ENCODE results near the gene FRAS1.
"Not testable (repeated sequence)": the region's sequence is repeated elsewhere in the genome, so short reads cannot be mapped to it uniquely, and the experiment has no call there.

Gene FRAS1

GRCh38 chr4:78217557-78217956 lies 160.4 kb downstream of the FRAS1 start:
- no peak for DNase-seq (ENCODE audit: low spot score)

GRCh38 chr4:78218260-78218659 lies 161.1 kb downstream of the FRAS1 start:
- no peak for DNase-seq (ENCODE audit: low spot score)

- no peak for DNase-seq (ENCODE audit: low spot score)
Observed at GRCh38 chr4:78219825-78220224, 162.7 kb downstream of the FRAS1 start.

- DNase-seq (ENCODE audit: low spot score), result no peak
Observed at GRCh38 chr4:78220283-78220682, 163.2 kb downstream of the FRAS1 start.

GRCh38 chr4:78222575-78223186 lies 165.6 kb downstream of the FRAS1 start:
- no peak for DNase-seq (ENCODE audit: low spot score)

GRCh38 chr4:78225236-78225635 lies 168.1 kb downstream of the FRAS1 start:
- DNase-seq (ENCODE audit: low spot score), result no peak

- DNase-seq (ENCODE audit: low spot score), result no peak
Observed at GRCh38 chr4:78226279-78226678, 169.2 kb downstream of the FRAS1 start.

GRCh38 chr4:78227411-78228057 lies 170.4 kb downstream of the FRAS1 start:
- no peak for DNase-seq (ENCODE audit: low spot score)

GRCh38 chr4:78235800-78236199 lies 178.7 kb downstream of the FRAS1 start:
- DNase-seq (ENCODE audit: low spot score), result peak; percentile 54

- no peak for DNase-seq (ENCODE audit: low spot score)
Observed at GRCh38 chr4:78237360-78237759, 180.2 kb downstream of the FRAS1 start.

- DNase-seq (ENCODE audit: low spot score), result peak; percentile 30
Observed at GRCh38 chr4:78242071-78242470, 184.9 kb downstream of the FRAS1 start.

GRCh38 chr4:78244705-78245485 lies 187.8 kb downstream of the FRAS1 start:
- no peak for DNase-seq (ENCODE audit: low spot score)

- no peak for DNase-seq (ENCODE audit: low spot score)
Observed at GRCh38 chr4:78247536-78248285, 190.6 kb downstream of the FRAS1 start.

GRCh38 chr4:78250500-78250899 lies 193.4 kb downstream of the FRAS1 start:
- DNase-seq (ENCODE audit: low spot score), result no peak

GRCh38 chr4:78252773-78253172 lies 195.7 kb downstream of the FRAS1 start:
- DNase-seq (ENCODE audit: low spot score), result not testable (repeated sequence)

GRCh38 chr4:78254893-78255292 lies 197.8 kb downstream of the FRAS1 start:
- DNase-seq (ENCODE audit: low spot score), result no peak

GRCh38 chr4:78265006-78265405 lies 207.9 kb downstream of the FRAS1 start:
- DNase-seq (ENCODE audit: low spot score), result no peak

- DNase-seq (ENCODE audit: low spot score), result no peak
Observed at GRCh38 chr4:78267790-78268189, 210.7 kb downstream of the FRAS1 start.

- DNase-seq (ENCODE audit: low spot score), result no peak
Observed at GRCh38 chr4:78268597-78268996, 211.5 kb downstream of the FRAS1 start.

- not testable (repeated sequence) for DNase-seq (ENCODE audit: low spot score)
Observed at GRCh38 chr4:78275450-78275849, 218.3 kb downstream of the FRAS1 start.

- DNase-seq (ENCODE audit: low spot score), result no peak
Observed at GRCh38 chr4:78286281-78286680, 229.2 kb downstream of the FRAS1 start.

- no peak for DNase-seq (ENCODE audit: low spot score)
Observed at GRCh38 chr4:78288327-78288726, 231.2 kb downstream of the FRAS1 start.

Data from kidney tubule cell (primary cell).